ENCODE data around the gene FBXO38.

FBXO38 gene

GRCh38 chr5:148482196-148482595 is 98.4 kb downstream of the FBXO38 start:
- H3K4me3 ChIP-seq (replicated peaks in 1 of 2; ENCODE audit: low read depth in 2 of 2, low read length in 2 of 2), result peak overlapping the region in 1 of 2 donors; percentile 54
- DNase-seq (ENCODE audit: low read depth in 2 of 2), result peak in 1 of 2 donors; percentile 21
- TF ChIP-seq CTCF (IDR thresholded peaks at IDR 0.05; ENCODE audit: low read depth, low read length), result no peak

GRCh38 chr5:148482697-148483462 is 99.1 kb downstream of the FBXO38 start:
- H3K4me3 ChIP-seq (replicated peaks in 1 of 2; ENCODE audit: low read depth in 2 of 2, low read length in 2 of 2), result peak overlapping the region in 1 of 2 donors; percentile 54
- DNase-seq (ENCODE audit: low read depth in 2 of 2), result peak; percentile 72 to 77
- peak; percentile 91 for TF ChIP-seq CTCF (IDR thresholded peaks at IDR 0.05; ENCODE audit: low read depth, low read length)

GRCh38 chr5:148483750-148484149 is 100.0 kb downstream of the FBXO38 start:
- TF ChIP-seq CTCF (IDR thresholded peaks at IDR 0.05; ENCODE audit: low read depth, low read length), result no peak
- no peak overlapping the region for H3K4me3 ChIP-seq (replicated peaks in 1 of 2; ENCODE audit: low read depth in 2 of 2, low read length in 2 of 2)
- DNase-seq (ENCODE audit: low read depth in 2 of 2), result no peak

- DNase-seq (ENCODE audit: low read depth in 2 of 2), result no peak
Observed at GRCh38 chr5:148484651-148485050, 100.9 kb downstream of the FBXO38 start.

GRCh38 chr5:148486456-148486855 is 102.7 kb downstream of the FBXO38 start:
- no peak for TF ChIP-seq CTCF (IDR thresholded peaks at IDR 0.05; ENCODE audit: low read depth, low read length)
- H3K4me3 ChIP-seq (replicated peaks in 1 of 2; ENCODE audit: low read depth in 2 of 2, low read length in 2 of 2), result no peak overlapping the region
- DNase-seq (ENCODE audit: low read depth in 2 of 2), result no peak

More at GRCh38 chr5:148484651-148485050, 100.9 kb downstream of the FBXO38 start:
- TF ChIP-seq CTCF (IDR thresholded peaks at IDR 0.05; ENCODE audit: low read depth, low read length), result no peak
- H3K4me3 ChIP-seq (replicated peaks in 1 of 2; ENCODE audit: low read depth in 2 of 2, low read length in 2 of 2), result no peak overlapping the region

GRCh38 chr5:148488757-148489156 is 105.0 kb downstream of the FBXO38 start:
- no peak for DNase-seq (ENCODE audit: low read depth in 2 of 2)
- no peak overlapping the region for H3K4me3 ChIP-seq (replicated peaks in 1 of 2; ENCODE audit: low read depth in 2 of 2, low read length in 2 of 2)
- no peak for TF ChIP-seq CTCF (IDR thresholded peaks at IDR 0.05; ENCODE audit: low read depth, low read length)

All from cardiac fibroblast (primary cell).